KOPT-K1 (cell line): ENCODE results near the gene ARHGAP26.

Experiments used
- H3K27ac ChIP-seq: fragments of 200-600 bp; sonication (generic); 2 replicates; pipeline ENCODE4 v1.5.1; 2016; ENCODE audit warnings: antibody characterized with exemption, mild to moderate bottlenecking, low read depth, low read length; ENCODE audit not compliant: poor library complexity, severe bottlenecking
- H3K36me3 ChIP-seq: fragments of 200-600 bp; sonication (generic); 2 replicates; pipeline ENCODE4 v1.5.1; 2017; ENCODE audit warnings: antibody characterized with exemption, mild to moderate bottlenecking, low read length, moderate library complexity; ENCODE audit not compliant: insufficient read depth
- H3K9me3 ChIP-seq: fragments of 200-600 bp; sonication (generic); 2 replicates; pipeline ENCODE4 v1.5.1; 2017; ENCODE audit warnings: antibody characterized with exemption, low read length, mild to moderate bottlenecking; ENCODE audit not compliant: insufficient read depth, poor library complexity, severe bottlenecking

The ARHGAP26 gene

GRCh38 chr5:143234162-143234842 lies 464.1 kb downstream of the ARHGAP26 start:
- no peaks in the 10 kb centered on the region for H3K36me3 ChIP-seq
- H3K27ac ChIP-seq: no peak overlapping the region
- H3K9me3 ChIP-seq: no peaks in the 10 kb centered on the region

DNA sequence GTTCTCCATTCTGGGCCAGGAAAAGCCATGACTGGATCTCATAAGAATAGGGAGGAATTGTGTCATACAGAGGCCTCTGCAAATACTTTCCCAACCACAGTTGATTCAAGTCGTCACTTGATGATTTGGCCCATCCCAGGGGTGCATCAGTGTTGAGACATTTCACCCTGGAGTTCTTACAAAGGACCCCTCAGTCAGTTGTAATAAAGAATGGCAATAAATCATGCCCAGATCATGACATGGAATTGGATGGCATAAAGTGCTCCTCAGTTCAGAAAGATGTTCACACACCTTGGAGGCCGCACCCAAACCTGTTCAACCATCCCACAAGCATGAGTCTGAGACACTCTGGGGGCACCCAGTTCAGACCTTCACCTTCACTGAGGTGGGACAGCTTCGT lies 465.2 kb downstream of the ARHGAP26 start:
- no peak overlapping the region for H3K27ac ChIP-seq

GRCh38 chr5:143236682-143237081 lies 466.5 kb downstream of the ARHGAP26 start:
- H3K9me3 ChIP-seq: no peaks in the 10 kb centered on the region
- H3K27ac ChIP-seq: no peak overlapping the region
- H3K36me3 ChIP-seq: no peaks in the 10 kb centered on the region

More for the DNA sequence above, 465.2 kb downstream of the ARHGAP26 start:
- H3K9me3 ChIP-seq: no peaks in the 10 kb centered on the region
- H3K36me3 ChIP-seq: no peaks in the 10 kb centered on the region

GRCh38 chr5:143237664-143238063 lies 467.5 kb downstream of the ARHGAP26 start:
- H3K9me3 ChIP-seq: no peaks in the 10 kb centered on the region

GRCh38 chr5:143238620-143239019 lies 468.4 kb downstream of the ARHGAP26 start:
- Histone ChIP-seq H3K36me3 (no peaks in the 10 kb centered on the region), H3K27ac (no peak overlapping the region), H3K9me3 (no peaks in the 10 kb centered on the region)

More at GRCh38 chr5:143237664-143238063, 467.5 kb downstream of the ARHGAP26 start:
- H3K27ac ChIP-seq: no peak overlapping the region
- no peaks in the 10 kb centered on the region for H3K36me3 ChIP-seq

DNA sequence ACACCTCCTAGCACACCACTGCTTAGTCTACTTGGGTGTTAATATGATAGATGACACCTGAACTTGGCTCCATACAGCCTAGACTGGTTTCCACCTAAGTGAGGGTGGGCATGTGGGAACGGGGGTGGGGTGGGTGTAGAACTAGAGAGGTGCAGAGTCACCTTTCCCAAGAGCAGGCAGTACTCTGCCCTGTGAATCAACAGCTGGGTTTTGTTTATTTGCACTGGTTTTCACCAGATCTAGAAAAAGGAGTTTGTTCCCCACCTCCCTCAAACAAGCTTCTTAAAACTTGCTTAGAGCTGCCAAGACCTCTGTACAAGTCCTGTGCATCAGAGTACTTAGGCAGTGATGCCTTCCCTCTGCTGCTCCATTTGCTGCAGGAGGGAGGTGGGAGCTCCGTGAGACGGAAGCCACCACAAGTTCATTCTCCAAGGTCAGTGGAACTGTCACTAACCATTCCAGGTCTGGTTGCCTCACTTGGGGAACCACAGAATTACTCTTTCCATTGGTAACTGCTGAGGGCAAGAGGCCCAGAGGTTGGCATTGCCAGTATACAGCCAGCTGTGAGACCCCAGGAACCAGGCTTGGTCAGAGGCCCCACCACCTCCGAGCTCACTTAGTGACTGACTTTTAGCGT lies 469.8 kb downstream of the ARHGAP26 start:
- Histone ChIP-seq H3K27ac (no peak overlapping the region), H3K9me3 (peaks cover 8% of the 10 kb centered on the region), H3K36me3 (no peaks in the 10 kb centered on the region)

- Histone ChIP-seq H3K36me3 (no peaks in the 10 kb centered on the region), H3K9me3 (peaks cover 16% of the 10 kb centered on the region), H3K27ac (no peak overlapping the region)
Observed at GRCh38 chr5:143241892-143242291, 471.7 kb downstream of the ARHGAP26 start.

DNA sequence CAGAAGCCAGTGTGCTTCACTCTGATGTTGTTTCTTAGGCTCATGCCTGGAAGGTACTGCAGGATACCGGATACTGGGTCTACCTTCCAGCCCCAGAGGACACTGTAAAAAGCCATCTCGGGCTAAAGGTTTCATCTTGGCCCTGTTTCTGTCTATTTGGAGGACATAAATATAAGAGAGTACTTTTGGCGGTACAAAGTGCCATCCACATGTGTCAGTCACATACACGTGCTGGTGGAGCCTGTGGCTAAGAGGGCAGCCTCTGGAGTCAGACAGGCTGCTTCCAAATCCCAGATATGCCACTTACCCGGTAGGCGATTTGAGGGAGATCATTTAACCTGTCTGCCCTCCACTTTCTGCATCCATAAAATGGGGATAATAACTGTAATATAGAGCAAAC lies 472.9 kb downstream of the ARHGAP26 start:
- peaks cover 16% of the 10 kb centered on the region for H3K9me3 ChIP-seq
- H3K36me3 ChIP-seq: no peaks in the 10 kb centered on the region
- H3K27ac ChIP-seq: no peak overlapping the region

DNA sequence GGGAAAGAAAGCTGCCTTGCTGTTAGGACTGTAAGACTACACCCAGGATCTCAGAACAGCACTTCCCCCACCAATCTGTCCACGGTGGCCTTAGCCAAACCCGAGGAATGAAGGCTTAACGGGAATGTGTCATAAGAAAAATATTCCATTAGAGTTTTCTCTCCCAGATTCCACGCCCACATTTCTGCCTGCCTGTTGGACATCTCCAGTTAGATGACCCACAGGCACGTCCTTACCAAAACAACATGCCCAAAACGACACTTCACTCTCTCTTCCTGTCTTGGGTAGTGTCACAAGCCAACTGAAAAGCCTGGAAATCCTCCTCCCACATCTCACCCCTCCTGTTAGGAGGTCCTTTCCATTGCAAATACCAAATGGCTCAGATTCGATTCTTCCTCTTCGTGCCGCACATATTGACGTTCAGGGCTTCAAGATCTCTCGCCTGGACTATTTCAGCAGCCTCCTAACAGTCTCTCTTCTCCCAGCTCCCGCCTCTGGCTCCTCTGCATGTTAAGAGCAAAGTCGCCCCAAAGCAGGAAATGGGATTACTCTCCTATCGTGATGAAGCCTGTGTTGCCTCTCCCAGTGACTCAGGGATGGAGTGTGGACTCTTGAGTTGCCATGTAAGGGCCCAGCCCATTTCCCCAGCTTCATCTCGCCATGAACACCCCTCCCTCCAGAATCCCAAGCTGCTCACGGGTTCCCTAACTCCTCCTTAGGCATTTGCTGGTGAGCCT lies 474.0 kb downstream of the ARHGAP26 start:
- H3K36me3 ChIP-seq: no peaks in the 10 kb centered on the region
- H3K9me3 ChIP-seq: peaks cover 16% of the 10 kb centered on the region
- no peak overlapping the region for H3K27ac ChIP-seq

GRCh38 chr5:143244990-143245389 lies 474.8 kb downstream of the ARHGAP26 start:
- Histone ChIP-seq H3K36me3 (no peaks in the 10 kb centered on the region), H3K27ac (no peak overlapping the region), H3K9me3 (peaks cover 16% of the 10 kb centered on the region)

- Histone ChIP-seq H3K36me3 (no peaks in the 10 kb centered on the region), H3K27ac (no peak overlapping the region)
Observed at GRCh38 chr5:143245929-143246561, 475.9 kb downstream of the ARHGAP26 start.

GRCh38 chr5:143247134-143247815 lies 477.1 kb downstream of the ARHGAP26 start:
- H3K9me3 ChIP-seq: peaks cover 16% of the 10 kb centered on the region
- H3K27ac ChIP-seq: no peak overlapping the region
- no peaks in the 10 kb centered on the region for H3K36me3 ChIP-seq

More at GRCh38 chr5:143245929-143246561, 475.9 kb downstream of the ARHGAP26 start:
- H3K9me3 ChIP-seq: peaks cover 16% of the 10 kb centered on the region

GRCh38 chr5:143248391-143248790 lies 478.2 kb downstream of the ARHGAP26 start:
- Histone ChIP-seq H3K27ac (no peak overlapping the region), H3K36me3 (no peaks in the 10 kb centered on the region), H3K9me3 (peaks cover 16% of the 10 kb centered on the region)

DNA sequence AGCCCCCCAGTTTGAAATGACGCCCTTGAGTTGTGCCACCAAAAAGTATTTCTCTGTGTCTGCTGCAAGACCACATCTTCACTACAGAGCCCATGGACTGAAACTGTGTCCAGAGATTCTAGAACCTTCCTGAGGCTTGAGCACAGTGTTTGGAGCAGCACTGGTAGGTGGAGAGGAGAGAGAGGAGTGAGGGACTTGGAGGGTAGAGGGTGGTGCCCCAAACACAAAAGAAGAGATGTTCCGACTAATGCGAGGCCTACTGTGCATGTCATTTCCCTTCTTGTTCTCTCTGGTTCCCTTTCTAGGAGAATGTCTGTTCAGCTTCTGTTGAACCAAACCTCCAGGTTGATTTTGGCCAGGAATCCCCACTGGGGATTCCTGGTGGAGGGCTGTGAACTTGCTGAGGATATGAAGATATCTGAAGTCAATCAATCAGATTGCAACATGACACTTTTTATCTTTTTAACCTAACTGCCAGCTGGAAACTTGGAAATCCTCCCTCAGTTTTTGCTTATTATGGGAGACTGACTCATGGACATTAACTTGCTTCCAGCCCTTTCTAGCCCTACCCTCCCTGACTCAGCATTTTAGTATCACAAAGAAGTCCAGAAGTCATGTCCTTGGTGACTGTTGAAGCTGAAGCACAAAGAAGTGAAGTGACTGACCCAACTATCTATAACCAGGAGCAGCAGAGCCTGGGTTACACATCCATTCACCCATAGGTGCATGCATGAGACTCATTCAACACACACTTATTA lies 478.8 kb downstream of the ARHGAP26 start:
- Histone ChIP-seq H3K27ac (no peak overlapping the region), H3K36me3 (no peaks in the 10 kb centered on the region), H3K9me3 (peaks cover 16% of the 10 kb centered on the region)
